GM12801 (cell line): Measurements from ENCODE around the gene MCC.

Source experiments
- CTCF ChIP-seq: IDR thresholded peaks from one replicate; pipeline ENCODE4 v1.5.1; 2011; ENCODE audit warnings: control low read depth; ENCODE audit not compliant: insufficient read length; ENCODE audit errors: extremely low read depth

MCC gene

GRCh38 chr5:113214606-113215323, 273.5 kb downstream of the MCC start:
- TF ChIP-seq CTCF: no peak

GRCh38 chr5:113213551-113214425, 274.5 kb downstream of the MCC start:
- TF ChIP-seq CTCF: no peak

- no peak for TF ChIP-seq CTCF
These were observed 275.9 kb downstream of the MCC start for GRCh38 chr5:113212244-113212920.

GRCh38 chr5:113209498-113209897, 278.8 kb downstream of the MCC start:
- no peak for TF ChIP-seq CTCF

GRCh38 chr5:113205807-113206206, 282.4 kb downstream of the MCC start:
- no peak for TF ChIP-seq CTCF

- TF ChIP-seq CTCF: no peak
These were observed 282.9 kb downstream of the MCC start for GRCh38 chr5:113205323-113205722.

GRCh38 chr5:113204525-113205161, 283.6 kb downstream of the MCC start:
- TF ChIP-seq CTCF: no peak
